Measurements from ENCODE around the gene TWIST1.

DNA sequence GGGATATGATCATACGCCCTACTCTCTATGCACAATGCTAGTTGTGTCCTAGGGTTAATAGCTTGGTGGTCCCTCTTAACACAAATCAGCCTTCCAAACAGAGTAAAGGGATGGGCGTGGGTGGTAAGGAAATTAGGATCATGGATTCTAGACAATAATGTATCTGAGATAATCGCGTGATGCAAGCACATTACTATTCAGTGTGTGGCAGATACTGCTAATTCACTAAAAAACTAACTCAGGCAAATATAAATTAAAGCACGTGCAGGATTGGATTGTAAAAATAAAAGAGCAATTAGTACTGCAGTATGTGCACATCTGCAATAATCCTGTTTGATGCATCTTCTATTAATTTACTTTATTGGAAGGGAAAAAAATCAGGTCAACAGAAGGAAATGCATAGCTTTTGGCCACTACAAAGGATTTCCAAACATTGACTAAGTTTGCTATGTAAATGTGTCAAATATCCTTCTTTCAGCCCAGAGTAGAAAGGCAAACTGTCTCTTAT is 22.0 kb downstream of the TWIST1 start:
- TF ChIP-seq, protein P1, sequence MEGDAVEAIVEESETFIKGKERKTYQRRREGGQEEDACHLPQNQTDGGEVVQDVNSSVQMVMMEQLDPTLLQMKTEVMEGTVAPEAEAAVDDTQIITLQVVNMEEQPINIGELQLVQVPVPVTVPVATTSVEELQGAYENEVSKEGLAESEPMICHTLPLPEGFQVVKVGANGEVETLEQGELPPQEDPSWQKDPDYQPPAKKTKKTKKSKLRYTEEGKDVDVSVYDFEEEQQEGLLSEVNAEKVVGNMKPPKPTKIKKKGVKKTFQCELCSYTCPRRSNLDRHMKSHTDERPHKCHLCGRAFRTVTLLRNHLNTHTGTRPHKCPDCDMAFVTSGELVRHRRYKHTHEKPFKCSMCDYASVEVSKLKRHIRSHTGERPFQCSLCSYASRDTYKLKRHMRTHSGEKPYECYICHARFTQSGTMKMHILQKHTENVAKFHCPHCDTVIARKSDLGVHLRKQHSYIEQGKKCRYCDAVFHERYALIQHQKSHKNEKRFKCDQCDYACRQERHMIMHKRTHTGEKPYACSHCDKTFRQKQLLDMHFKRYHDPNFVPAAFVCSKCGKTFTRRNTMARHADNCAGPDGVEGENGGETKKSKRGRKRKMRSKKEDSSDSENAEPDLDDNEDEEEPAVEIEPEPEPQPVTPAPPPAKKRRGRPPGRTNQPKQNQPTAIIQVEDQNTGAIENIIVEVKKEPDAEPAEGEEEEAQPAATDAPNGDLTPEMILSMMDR (IDR thresholded peaks at IDR 0.05) = no peak
- TF ChIP-seq POLR2A (IDR thresholded peaks at IDR 0.05) (no peak), EP300 (IDR thresholded peaks at IDR 0.05) (no peak)
